HUDEP-2 (cell line): ENCODE results near the gene MED28.
"Not testable (repeated sequence)": the region's sequence is repeated elsewhere in the genome, so short reads cannot be mapped to it uniquely, and the experiment has no call there.

Experiments
- DNase-seq, 76 experiments: peaks; one replicate each; lab custom pipeline; 2025; ENCODE audit not compliant: unreplicated experiment in 76 of 76; lab: John Stamatoyannopoulos, UW

MED28 gene, protein sequence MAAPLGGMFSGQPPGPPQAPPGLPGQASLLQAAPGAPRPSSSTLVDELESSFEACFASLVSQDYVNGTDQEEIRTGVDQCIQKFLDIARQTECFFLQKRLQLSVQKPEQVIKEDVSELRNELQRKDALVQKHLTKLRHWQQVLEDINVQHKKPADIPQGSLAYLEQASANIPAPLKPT

DNA sequence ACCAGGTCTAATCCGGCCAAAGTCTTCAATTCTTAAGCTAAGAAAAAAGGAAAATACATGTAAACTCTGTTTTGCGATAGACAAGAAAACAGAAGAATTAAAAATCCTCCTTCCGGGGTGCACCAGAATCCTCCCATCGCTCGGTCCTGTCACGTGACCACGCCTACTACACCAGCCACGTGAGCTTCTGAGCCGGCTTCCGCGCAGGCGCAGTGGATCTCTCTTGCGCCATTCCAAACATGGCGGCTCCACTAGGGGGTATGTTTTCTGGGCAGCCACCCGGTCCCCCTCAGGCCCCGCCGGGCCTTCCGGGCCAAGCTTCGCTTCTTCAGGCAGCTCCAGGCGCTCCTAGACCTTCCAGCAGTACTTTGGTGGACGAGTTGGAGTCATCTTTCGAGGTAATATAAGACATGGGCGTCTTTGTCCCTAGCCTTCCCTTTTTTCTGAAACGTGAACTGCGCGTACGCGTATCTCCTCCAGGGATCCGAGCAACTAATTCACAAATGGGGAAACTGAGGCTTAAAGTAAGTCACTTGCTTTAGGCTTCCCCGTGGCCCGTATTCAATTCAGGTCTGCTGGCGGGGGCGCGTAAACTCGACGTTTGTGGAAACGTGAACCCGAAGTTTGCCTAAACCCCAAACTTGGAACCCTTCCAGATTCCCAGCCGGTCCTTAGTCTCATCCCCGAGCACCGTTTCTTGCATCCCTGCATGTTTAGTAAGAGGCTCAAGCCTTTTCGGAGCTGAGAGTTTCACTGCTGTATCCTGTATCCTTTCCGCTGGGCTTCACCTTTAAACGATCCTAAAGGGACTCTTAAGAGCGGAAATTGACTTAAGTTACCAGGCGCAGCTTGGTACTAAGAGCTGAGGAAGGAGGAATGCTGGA, at the start of gene MED28:
TSS of gene MED28 (plus strand) at position 226 of the 884 bp plus-strand sequence. CDS start at position 240, 14 bp downstream.
- DNase-seq: peak; percentile 3 to 94 (median 87)

DNA sequence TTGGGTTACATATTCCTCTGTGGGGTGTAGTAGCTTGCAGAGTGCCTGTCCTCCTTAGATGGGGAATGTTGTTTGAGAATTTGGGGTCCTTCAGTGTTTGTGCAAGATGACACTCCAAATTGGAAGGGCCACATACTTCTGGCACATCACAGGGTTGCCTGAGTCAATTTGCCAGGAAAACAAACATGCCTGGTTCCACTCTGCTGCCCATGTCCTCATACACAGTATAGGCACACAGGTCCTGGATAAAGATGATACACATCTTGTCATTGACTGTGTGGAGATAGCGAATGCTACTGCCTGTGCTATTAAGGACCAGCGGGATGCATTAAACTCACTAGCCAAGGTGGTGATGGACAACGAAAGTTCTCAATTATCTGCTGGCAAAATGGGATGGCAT, 48.6 kb upstream of the MED28 start:
- DNase-seq: no peak

DNA sequence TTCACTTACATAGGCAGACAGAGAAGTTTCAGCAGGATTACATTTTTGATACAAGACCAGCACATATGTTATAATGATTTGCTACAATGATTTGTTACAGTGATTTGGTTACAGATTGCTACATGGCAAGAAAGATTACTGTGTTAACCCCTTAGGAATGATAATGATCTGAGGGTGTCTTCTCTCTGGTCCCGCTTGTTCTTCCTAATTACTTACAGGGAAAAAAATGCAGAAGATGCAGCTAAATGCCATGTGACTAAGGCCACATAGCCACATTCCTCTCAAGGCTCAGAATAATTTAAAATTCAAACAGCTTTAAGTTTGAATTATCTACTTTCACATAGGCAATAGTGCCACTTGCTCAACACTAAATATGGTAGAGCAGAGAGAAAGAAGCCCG, 47.2 kb upstream of the MED28 start:
- DNase-seq: no peak

DNA sequence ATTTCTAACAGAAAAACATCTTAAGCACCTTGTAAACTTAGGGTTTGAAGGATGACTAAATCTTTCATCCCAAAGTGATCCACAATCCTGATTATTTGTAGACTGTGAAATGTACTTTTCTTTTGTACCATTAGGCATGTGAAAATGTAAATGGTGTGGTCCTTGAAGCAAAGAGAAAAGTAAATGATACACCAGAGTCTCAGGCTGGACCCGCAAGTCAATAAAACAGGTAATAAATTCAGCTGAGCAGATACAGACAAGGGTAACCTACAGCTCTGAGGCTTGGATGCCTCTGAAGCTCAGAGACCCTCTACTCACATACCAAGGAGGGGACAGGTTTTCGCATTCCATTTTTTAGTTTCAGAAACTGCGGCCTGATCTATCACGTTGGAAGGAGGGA, 40.2 kb upstream of the MED28 start:
- DNase-seq: no peak

DNA sequence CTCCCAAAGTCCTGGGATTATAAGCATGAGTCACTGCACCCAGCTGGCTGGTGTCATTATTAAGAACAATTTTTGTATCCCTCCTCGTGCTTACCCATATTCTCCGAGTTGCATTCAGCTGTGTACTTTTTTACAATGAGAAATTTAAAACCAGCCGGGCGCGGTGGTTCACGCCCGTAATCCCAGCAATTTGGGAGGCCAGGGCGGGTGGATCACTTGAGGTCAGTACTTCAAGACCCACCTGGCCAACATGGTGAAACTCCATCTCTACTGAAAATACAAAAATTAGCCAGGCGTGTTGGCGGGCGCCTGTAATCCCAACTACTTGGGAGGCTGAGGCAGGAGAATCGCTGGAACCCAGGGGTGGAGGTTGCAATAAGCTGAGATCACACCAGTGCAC, 39.3 kb upstream of the MED28 start:
- DNase-seq: not testable (repeated sequence)

DNA sequence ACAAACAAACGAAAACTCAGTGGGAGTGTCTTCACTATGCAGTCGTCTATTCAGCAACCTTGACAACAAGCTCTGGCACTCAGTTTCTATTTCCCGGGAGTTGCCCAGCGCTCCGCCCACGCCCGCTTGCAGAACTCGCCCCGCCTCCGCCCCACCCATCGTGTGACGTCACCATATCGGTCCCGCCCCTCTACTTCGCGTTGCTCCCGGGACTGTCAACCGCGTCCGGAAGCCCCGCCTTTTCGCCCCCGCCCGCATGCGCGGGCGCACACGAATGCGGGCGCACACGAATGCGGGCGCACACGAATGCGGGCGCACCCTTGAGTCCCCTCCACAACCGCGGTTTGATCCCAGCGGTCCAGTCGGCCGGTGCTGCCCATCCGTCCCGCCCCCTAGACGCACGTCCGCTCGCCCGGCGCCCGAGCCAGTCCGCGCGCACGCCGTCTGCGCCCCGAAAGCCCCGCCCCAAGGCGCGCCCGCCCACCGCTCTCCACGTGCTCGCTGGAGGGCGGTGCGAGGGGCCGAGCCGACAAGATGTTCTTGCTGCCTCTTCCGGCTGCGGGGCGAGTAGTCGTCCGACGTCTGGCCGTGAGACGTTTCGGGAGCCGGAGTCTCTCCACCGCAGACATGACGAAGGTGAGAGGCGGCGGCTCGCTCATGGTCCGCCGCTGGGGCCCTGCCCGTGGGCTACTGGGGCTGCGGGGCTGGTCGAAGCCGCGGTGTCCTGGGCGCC, 37.3 kb upstream of the MED28 start, which contains the start of gene LAP3:
TSS of gene LAP3 (plus strand) at position 267 of the 733 bp plus-strand sequence. CDS start at position 535, 268 bp downstream.
- peak; percentile 9 to 98 (median 92) for DNase-seq

DNA sequence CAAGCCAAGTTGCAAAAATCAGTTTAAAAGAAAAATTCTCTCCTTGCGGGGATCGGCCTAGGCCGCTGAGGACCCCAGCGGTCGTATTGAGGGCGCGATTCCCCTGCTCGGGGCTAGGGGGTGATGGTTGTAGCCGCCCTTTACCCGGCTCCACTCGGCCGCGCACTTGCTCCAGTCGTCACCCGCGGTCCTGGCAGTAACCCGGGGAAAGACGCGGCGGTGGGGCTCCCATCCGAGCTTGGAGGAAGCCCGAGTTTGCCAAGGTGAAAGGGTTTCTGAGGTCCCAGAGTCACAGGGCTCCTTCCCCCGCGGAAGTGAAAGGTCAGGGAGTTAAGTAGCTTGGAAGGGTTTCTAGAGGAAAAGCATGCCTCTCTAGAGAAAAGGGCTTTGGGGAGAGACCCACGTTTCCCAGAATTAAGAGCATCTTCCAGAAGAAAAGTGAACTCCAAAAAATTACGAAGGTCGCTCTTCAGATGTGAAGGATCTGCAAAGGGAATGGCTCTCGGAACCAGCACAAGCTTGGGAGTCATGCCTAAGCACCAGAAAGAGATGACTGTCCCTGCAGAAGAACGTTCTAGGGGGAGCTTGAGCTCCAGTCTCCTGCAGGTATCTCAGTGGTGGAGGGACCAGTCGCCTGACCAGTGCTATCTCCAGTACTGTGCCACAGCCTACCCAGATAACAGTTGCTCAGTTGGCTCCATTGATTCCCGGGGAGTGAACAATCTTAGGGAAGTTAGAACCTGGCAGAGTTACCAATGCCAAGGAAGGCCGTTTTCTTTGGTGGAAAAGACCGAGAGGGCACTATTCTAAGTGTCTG, 36.6 kb upstream of the MED28 start:
- DNase-seq: peak in 63 of 76 experiments; percentile 1 to 61 (median 25)

DNA sequence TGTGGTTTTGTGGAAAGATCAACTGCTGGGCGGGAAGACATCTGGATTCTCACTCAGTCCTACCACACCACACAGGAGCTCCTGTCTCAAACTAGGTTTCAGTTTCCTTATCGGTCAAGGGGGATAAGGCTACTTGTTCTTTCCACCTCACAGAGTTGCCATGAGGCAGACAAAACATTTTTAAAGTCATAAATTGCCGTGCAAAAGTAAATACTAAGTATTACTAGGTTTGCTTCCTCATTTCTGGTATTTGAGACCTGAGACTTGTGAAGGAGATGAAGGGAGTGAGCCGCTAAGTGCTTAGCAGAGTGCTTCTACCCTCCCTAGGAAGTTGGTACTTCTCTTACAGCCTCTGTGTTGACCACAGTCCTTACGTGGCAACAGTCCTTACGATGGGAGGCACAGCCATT, 36.0 kb upstream of the MED28 start:
- peak in 3 of 76 experiments; percentile 2 to 32 (median 19) for DNase-seq

DNA sequence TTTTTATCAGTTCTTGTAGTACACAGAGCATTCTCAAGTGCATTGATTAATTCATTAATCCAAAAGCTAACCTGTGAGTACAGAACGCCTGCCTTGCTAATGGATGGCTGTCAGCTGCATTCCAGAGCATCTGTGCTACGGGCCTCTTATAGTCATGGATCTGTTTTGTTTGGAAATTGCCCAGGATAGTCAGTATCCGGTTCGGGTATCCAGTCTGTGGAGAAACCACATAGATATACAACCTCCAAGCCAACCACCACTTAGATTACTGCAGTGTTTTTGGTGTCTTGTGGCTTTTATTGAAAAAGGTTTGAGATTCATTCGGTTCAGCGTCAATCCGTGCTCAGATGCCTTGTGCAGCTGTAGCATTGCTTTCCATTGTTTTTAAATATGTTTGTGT, 33.5 kb upstream of the MED28 start:
- DNase-seq: no peak

DNA sequence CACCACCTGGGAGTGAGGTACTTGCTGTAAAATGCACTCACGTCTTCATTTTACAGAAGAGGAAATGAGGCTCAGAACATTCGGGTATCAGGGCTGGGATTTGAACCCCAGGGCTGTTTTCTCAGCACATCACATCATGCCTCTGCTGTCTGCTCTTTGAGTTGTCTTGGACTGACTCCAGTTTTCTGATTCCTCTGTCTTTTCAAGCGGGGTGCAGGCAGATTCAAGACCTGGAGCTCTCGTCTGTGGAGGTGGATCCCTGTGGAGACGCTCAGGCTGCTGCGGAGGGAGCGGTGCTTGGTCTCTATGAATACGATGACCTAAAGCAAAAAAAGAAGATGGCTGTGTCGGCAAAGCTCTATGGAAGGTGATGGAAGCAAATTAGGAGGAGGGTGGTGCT, 31.2 kb upstream of the MED28 start:
- DNase-seq: no peak

DNA sequence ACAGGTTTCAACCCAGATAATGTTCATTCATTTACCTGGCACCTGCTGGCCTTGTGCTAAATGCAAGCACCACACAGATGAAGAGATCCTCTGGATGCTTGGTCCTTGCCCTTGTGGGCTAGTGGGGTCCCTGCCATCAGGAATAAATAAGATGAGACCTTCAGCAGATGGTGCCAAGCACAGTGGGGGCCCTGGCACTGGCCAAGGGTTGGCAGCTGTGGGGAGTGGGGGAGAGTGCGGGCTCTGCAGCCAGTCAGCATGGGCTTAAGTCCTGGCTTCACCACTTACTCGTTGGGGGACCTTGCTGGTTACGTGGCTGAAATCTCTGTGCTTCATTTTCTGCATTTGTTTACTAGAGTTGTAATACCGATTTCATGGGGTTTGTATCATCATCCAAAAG, 30.5 kb upstream of the MED28 start:
- DNase-seq: no peak

DNA sequence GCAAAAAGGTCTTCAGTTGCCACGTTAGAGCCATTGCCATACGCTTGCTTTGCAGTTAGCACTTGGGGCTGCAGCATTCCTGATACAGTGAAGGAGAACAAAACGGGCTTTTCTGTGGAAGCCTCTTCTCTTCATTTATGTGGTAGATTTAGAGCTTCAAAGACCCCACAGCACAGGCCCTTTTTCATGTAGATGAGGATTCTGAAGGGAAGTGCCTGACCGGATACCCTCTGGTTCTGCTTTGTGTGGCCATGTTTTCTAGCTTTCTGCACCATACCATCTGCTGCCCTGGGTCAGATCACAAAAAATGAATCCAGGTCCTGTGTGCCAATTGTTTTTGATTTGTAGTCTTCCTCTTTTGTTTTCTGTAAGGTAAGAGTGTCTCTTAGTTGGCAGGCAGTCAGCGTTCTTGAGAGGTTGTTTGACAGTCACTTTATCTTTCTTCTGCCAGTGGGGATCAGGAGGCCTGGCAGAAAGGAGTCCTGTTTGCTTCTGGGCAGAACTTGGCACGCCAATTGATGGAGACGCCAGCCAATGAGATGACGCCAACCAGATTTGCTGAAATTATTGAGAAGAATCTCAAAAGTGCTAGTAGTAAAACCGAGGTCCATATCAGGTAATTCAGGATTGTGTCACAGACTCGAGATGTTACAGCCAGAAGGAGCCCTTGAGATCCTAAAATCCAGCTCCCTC, 29.8 kb upstream of the MED28 start:
- no peak for DNase-seq

DNA sequence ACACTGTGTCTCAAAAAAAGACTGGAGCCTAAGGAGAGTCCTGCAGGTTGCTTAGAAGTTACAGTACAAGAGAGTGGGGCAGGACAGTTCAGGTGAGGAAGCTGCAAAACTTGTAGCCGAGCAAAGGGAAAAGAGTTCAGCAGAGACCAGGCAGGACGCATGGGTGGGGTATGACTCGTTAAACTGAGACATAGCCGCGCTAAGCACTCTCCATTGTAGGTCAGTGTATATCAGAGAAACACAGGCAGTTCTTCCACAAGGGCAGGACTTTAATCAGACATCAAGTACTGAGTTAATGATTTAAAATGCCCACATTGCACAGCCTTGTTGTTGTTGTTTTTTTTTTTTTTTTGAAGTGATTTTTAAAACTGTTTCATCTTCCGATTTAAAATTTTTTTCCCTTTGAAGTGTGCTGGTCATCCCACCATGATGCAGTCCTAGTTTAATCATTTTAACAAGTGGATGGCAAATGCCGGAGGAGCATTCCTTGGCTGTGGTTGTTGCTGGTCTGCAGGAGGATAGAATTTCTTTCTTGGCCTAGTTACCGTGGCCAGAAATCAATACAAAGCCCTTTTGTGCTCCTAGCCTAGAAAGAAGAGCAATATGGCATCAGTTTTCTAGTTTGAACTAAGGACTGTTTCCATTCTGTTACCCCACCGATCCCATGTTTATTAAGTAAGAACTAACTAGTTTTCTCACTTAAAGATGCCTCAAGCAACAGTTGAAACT, 27.2 kb upstream of the MED28 start:
- no peak for DNase-seq

DNA sequence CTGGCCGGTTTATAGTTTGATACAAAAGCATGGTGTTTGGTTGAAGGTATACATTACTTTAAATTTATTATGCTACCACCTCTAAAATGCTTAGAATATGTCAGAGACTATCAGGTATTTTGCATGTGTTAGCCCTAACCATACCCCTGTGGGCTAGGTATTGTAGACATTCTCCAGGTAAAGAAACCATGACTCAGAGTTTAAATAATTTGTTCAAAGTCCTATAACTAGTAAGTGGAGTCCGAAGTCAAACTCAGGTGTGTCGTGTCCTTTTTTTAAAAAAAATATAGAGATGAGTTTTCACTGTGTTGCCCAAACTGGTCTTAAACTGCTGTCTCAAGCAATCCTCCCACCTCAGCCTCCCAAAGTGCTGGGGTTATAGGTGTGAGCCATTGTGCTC, 25.1 kb upstream of the MED28 start:
- DNase-seq: no peak

DNA sequence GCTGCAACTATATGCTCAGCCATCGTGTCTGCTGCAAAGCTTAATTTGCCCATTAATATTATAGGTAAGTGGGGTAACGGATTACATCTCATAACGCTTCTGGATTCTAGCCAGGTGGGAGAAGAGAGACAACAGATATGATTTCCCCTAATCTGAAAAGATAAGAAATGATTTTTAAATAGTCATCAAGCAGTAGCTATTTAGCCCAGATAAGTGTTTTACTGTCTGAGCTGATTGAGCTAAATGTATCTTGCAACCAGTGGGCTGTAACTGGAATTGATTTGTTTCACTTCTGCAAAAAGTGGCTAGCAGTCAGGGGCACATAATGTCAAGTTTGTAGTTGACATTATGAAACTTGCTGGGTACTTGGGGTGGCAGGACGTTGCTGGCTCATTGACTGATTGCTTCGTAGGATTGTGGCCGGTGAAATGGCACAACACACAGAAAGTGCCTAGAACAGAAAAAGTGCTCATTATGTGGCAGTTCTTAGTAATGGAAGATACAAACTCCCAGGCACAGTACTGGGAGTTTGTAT, 18.9 kb upstream of the MED28 start:
- DNase-seq: no peak

DNA sequence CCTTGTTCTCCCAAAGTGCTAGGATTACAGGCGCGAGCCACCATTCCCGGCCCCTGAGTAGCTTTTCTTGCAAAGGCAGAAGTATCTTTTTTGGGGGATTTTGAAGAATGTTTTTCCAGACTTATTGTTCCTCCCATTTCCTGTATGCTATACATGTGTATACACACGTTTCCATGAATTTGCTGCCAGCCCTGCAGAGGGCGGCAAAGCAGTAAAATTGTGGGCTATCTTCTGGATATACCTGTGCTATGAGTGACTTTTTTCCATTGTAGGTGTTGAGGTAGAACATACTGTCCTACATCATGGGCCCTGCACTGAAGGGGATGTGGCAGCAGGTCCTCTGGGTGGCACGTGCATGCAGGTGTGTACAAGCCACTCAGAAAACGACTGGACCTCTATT, 16.9 kb upstream of the MED28 start:
- DNase-seq: peak in 8 of 76 experiments; percentile 1 to 14 (median 4)

DNA sequence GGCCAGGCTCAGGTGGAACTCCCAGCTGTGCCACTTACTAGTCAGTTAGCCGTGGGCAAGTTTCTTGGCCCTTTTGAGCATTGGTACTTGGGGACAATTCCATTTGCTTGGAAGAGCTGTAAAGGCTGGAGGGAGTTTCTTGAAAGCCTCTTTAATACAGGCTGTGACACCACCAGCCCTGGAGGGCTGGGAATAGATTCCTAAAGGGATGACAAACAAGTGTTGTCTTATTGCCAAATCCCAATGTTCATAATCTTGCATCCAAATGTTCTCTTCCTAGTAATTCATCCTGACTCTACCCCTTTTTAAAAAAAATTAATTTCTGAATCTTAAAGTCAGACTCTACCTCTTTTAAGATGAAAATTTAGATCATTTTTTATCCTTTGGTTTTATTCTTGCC, 14.6 kb upstream of the MED28 start:
- no peak for DNase-seq

DNA sequence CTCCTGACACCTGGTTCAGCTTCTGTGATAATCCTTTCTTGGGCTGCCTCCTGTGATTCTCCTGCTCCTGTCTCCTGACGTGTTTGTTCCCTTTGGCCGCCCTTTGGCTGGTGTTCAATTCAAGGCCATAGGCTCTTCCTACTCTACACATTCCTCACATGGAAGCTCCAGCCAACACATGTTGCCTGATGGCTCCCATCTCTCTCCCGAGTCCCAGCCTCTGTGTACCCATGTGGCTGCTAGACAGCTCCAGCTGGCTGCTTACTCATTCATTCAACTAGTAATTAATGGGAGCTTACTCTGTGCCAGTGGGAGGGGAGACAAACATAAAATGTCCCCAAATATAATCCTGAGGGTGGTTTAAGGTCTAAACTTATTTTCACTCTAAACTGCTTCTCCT, 9.2 kb upstream of the MED28 start:
- no peak for DNase-seq
